WTC11 (cell line): ENCODE data around the gene MDK.

ENCODE experiments used
- CBFB ChIP-seq: sonication (generic); formaldehyde crosslinking; IDR thresholded peaks from 2 replicates; pipeline ENCODE4 v1.8.1; 2022; ENCODE audit warnings: mild to moderate bottlenecking, low read depth, missing genetic modification reagents
- CREB1 ChIP-seq: sonication (generic); formaldehyde crosslinking; IDR thresholded peaks from 2 replicates; pipeline ENCODE4 v1.8.0; 2023; ENCODE audit warnings: mild to moderate bottlenecking, missing genetic modification reagents
- FOXJ3 ChIP-seq: sonication (generic); formaldehyde crosslinking; IDR thresholded peaks from 2 replicates; pipeline ENCODE4 v1.9.0; 2021; ENCODE audit warnings: missing genetic modification reagents, mild to moderate bottlenecking, borderline replicate concordance
- TEAD4 ChIP-seq: sonication (generic); formaldehyde crosslinking; IDR thresholded peaks from 2 replicates; pipeline ENCODE4 v1.8.0; 2022; ENCODE audit warnings: mild to moderate bottlenecking, missing genetic modification reagents
- ZBTB21 ChIP-seq: sonication (generic); formaldehyde crosslinking; IDR thresholded peaks from 2 replicates; pipeline ENCODE4 v1.8.1; 2023; ENCODE audit warnings: mild to moderate bottlenecking, missing genetic modification reagents, borderline replicate concordance
- ZNF317 ChIP-seq: sonication (generic); formaldehyde crosslinking; IDR thresholded peaks from 2 replicates; pipeline ENCODE4 v1.8.1; 2023; ENCODE audit warnings: low read depth, mild to moderate bottlenecking, moderate library complexity, missing genetic modification reagents, borderline replicate concordance
- TF ChIP-seq, protein P1 (sequence below): sonication (generic); formaldehyde crosslinking; IDR thresholded peaks from 2 replicates; pipeline ENCODE4 v1.8.0; 2022; ENCODE audit warnings: mild to moderate bottlenecking, missing genetic modification reagents
- TF ChIP-seq, protein P2 (sequence below): fragments of 200-600 bp; IDR thresholded peaks from 2 replicates; pipeline ENCODE4 v1.8.0; 2022; ENCODE audit warnings: antibody characterized with exemption
- TF ChIP-seq, protein P3 (sequence below): sonication (generic); formaldehyde crosslinking; IDR thresholded peaks from 2 replicates; pipeline ENCODE4 v1.8.0; 2022; ENCODE audit warnings: mild to moderate bottlenecking, missing genetic modification reagents
- TF ChIP-seq, protein P4 (sequence below): sonication (generic); formaldehyde crosslinking; IDR thresholded peaks from 2 replicates; pipeline ENCODE4 v1.8.1; 2023; ENCODE audit warnings: mild to moderate bottlenecking, missing genetic modification reagents

DNA sequence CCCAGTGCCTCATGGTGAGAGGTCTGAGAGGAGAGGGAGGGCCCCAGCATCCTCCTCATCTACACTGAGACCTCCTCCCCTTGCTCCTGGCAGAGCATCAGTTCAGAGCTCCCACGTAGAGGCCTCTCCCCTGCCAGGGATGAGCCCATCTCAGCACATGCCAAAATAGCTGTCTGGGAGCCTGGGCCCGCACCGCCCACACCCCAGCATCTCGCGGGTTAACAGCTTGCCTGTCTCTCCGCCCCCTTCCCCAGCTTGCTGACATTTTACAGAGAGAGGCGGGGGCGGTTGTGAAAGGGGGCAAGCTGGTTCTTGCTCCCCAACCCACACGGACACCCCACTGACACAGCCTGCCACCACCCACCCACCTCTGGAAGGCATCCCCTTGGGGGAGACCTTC, 27.8 kb upstream of the MDK start:
- TF ChIP-seq, protein P1, sequence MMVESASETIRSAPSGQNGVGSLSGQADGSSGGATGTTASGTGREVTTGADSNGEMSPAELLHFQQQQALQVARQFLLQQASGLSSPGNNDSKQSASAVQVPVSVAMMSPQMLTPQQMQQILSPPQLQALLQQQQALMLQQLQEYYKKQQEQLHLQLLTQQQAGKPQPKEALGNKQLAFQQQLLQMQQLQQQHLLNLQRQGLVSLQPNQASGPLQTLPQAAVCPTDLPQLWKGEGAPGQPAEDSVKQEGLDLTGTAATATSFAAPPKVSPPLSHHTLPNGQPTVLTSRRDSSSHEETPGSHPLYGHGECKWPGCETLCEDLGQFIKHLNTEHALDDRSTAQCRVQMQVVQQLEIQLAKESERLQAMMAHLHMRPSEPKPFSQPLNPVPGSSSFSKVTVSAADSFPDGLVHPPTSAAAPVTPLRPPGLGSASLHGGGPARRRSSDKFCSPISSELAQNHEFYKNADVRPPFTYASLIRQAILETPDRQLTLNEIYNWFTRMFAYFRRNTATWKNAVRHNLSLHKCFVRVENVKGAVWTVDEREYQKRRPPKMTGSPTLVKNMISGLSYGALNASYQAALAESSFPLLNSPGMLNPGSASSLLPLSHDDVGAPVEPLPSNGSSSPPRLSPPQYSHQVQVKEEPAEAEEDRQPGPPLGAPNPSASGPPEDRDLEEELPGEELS (CRISPR knock-in tag): no peak
- TF ChIP-seq, protein P2, sequence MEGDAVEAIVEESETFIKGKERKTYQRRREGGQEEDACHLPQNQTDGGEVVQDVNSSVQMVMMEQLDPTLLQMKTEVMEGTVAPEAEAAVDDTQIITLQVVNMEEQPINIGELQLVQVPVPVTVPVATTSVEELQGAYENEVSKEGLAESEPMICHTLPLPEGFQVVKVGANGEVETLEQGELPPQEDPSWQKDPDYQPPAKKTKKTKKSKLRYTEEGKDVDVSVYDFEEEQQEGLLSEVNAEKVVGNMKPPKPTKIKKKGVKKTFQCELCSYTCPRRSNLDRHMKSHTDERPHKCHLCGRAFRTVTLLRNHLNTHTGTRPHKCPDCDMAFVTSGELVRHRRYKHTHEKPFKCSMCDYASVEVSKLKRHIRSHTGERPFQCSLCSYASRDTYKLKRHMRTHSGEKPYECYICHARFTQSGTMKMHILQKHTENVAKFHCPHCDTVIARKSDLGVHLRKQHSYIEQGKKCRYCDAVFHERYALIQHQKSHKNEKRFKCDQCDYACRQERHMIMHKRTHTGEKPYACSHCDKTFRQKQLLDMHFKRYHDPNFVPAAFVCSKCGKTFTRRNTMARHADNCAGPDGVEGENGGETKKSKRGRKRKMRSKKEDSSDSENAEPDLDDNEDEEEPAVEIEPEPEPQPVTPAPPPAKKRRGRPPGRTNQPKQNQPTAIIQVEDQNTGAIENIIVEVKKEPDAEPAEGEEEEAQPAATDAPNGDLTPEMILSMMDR: no peak
- TF ChIP-seq FOXJ3 (CRISPR knock-in tag): no peak
- TF ChIP-seq CBFB (CRISPR knock-in tag): no peak
- no peak for TF ChIP-seq CREB1
- TF ChIP-seq, protein P3, sequence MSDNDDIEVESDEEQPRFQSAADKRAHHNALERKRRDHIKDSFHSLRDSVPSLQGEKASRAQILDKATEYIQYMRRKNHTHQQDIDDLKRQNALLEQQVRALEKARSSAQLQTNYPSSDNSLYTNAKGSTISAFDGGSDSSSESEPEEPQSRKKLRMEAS (CRISPR knock-in tag): no peak
- TF ChIP-seq, protein P4, sequence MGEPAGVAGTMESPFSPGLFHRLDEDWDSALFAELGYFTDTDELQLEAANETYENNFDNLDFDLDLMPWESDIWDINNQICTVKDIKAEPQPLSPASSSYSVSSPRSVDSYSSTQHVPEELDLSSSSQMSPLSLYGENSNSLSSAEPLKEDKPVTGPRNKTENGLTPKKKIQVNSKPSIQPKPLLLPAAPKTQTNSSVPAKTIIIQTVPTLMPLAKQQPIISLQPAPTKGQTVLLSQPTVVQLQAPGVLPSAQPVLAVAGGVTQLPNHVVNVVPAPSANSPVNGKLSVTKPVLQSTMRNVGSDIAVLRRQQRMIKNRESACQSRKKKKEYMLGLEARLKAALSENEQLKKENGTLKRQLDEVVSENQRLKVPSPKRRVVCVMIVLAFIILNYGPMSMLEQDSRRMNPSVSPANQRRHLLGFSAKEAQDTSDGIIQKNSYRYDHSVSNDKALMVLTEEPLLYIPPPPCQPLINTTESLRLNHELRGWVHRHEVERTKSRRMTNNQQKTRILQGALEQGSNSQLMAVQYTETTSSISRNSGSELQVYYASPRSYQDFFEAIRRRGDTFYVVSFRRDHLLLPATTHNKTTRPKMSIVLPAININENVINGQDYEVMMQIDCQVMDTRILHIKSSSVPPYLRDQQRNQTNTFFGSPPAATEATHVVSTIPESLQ (CRISPR knock-in tag): no peak
- TF ChIP-seq ZBTB21: no peak
- TF ChIP-seq TEAD4 (CRISPR knock-in tag): no peak
- no peak for TF ChIP-seq ZNF317 (CRISPR knock-in tag)
